ENCODE data around the gene B3GLCT.

Gene B3GLCT

GRCh38 chr13:31380715-31381114, 180.9 kb downstream of the B3GLCT start:
- H3F3A ChIP-seq (ENCODE audit: insufficient read depth, low read length): no peaks in the 10 kb centered on the region
- no peak overlapping the region for H3K9ac ChIP-seq (ENCODE audit: low read length)
- no peaks in the 10 kb centered on the region for H3K36me3 ChIP-seq (replicated peaks; ENCODE audit: insufficient read depth, low read length)
- no peaks in the 10 kb centered on the region for H3K79me2 ChIP-seq (ENCODE audit: low read length)
- no peaks in the 10 kb centered on the region for H3K9me2 ChIP-seq (replicated peaks; ENCODE audit: insufficient read depth, low read length)
- TF ChIP-seq EZH2phosphoT487 (IDR thresholded peaks at IDR 0.05; ENCODE audit: low read length): no peak
- no peak for TF ChIP-seq CTCF (IDR thresholded peaks at IDR 0.05; ENCODE audit: low read length)
- TF ChIP-seq EZH2 (optimal IDR thresholded peaks at IDR 0.05; ENCODE audit: low read depth, low read length): no peak
- H2AFZ ChIP-seq (ENCODE audit: low read length): no peak overlapping the region
- H3K4me1 ChIP-seq (ENCODE audit: low read length): no peaks in the 10 kb centered on the region
- no peaks in the 10 kb centered on the region for H4K20me1 ChIP-seq (ENCODE audit: insufficient read depth, low read length)
- DNase-seq: no peak
- no peak overlapping the region for H3K4me3 ChIP-seq (ENCODE audit: low read length)
- H3K27me3 ChIP-seq (replicated peaks; ENCODE audit: insufficient read depth, low read length): no peaks in the 10 kb centered on the region
- H3K9me3 ChIP-seq (replicated peaks; ENCODE audit: insufficient read depth, low read length): no peaks in the 10 kb centered on the region
- no peak overlapping the region for H3K4me2 ChIP-seq (ENCODE audit: low read depth, low read length)
- no peak overlapping the region for H3K27ac ChIP-seq (ENCODE audit: low read length)
